ENCODE data around the gene EIF5B.

EIF5B gene

GRCh38 chr2:99388892-99389291, 51.7 kb downstream of the EIF5B start:
- no peak overlapping the region for H3K27ac Mint-ChIP-seq
- H3K36me3 Mint-ChIP-seq (ENCODE audit: low read depth): peaks cover 29% of the 10 kb centered on the region
- H3K4me1 Mint-ChIP-seq (ENCODE audit: low read depth): peaks cover 2% of the 10 kb centered on the region

DNA sequence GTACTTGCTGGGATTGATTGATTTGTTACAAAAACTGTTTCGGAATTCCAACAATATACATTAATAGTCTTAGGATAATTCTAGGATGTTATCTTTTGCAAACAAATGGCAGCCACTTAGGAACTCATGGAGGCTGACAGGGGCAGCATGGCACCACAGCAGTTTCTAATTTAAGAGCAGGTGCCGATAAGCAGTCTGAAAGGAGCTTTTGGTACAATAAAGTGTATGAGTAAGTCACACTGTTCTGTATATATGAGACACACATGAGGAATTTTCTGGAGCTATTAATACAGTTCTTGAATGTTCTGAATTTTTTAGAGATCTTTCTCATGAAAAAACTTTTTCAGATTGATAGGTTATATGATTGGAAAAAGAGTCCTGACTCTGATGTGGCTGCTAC, 52.2 kb downstream of the EIF5B start:
- H3K36me3 Mint-ChIP-seq (ENCODE audit: low read depth): peaks cover 29% of the 10 kb centered on the region
- H3K9me3 Mint-ChIP-seq: no peaks in the 10 kb centered on the region
- peaks cover 2% of the 10 kb centered on the region for H3K4me1 Mint-ChIP-seq (ENCODE audit: low read depth)
- H3K4me3 Mint-ChIP-seq: no peak overlapping the region
- H3K27me3 Mint-ChIP-seq (ENCODE audit: low read depth): no peaks in the 10 kb centered on the region
- H3K27ac Mint-ChIP-seq: no peak overlapping the region

More at GRCh38 chr2:99388892-99389291, 51.7 kb downstream of the EIF5B start:
- Mint-ChIP-seq H3K9me3 (no peaks in the 10 kb centered on the region), H3K27me3 (ENCODE audit: low read depth) (no peaks in the 10 kb centered on the region), H3K4me3 (no peak overlapping the region)

- peaks cover 2% of the 10 kb centered on the region for H3K4me1 Mint-ChIP-seq (ENCODE audit: low read depth)
- H3K9me3 Mint-ChIP-seq: no peaks in the 10 kb centered on the region
- no peak overlapping the region for H3K27ac Mint-ChIP-seq
- H3K36me3 Mint-ChIP-seq (ENCODE audit: low read depth): peaks cover 26% of the 10 kb centered on the region
- no peak overlapping the region for H3K4me3 Mint-ChIP-seq
- no peaks in the 10 kb centered on the region for H3K27me3 Mint-ChIP-seq (ENCODE audit: low read depth)
These were observed 52.8 kb downstream of the EIF5B start for GRCh38 chr2:99389946-99390345.

- no peak overlapping the region for H3K27ac Mint-ChIP-seq
- no peaks in the 10 kb centered on the region for H3K4me1 Mint-ChIP-seq (ENCODE audit: low read depth)
- H3K27me3 Mint-ChIP-seq (ENCODE audit: low read depth): no peaks in the 10 kb centered on the region
- H3K9me3 Mint-ChIP-seq: no peaks in the 10 kb centered on the region
- H3K36me3 Mint-ChIP-seq (ENCODE audit: low read depth): peaks cover 44% of the 10 kb centered on the region
- H3K4me3 Mint-ChIP-seq: no peak overlapping the region
These were observed 58.5 kb downstream of the EIF5B start for GRCh38 chr2:99395589-99396130.

DNA sequence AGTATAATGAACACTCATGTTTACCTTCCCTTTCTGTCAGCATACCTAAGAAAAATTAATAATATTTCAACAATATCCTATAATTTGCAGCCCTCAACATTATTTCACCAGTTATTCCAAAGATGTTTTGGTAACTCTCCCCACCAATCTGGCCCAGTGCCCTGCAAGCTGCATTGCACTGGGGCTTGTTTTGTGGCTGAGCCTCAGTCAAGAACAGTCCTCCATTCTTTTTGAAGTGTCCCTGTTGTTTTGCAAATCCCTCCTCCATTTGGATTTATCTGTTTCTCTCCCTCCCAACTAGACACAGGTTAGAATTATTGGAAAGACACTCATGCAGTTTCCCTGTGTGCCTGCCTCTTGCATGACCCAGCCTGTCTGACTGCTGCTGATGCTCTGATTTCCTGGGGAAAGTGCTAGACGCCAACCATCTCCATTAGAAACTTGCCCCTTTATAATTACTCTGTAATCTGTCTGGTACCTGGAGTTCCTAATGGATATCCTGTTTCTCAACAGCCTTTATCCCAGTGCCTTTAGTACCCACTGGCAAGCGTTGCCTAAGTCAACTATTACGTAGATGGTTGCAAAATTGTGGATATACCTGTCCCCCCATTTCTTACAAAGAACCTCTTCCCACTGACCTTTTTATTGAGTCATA, 60.2 kb downstream of the EIF5B start:
- Mint-ChIP-seq H3K36me3 (ENCODE audit: low read depth) (peaks cover 43% of the 10 kb centered on the region), H3K4me3 (no peak overlapping the region), H3K27me3 (ENCODE audit: low read depth) (no peaks in the 10 kb centered on the region), H3K9me3 (no peaks in the 10 kb centered on the region), H3K27ac (no peak overlapping the region), H3K4me1 (ENCODE audit: low read depth) (no peaks in the 10 kb centered on the region)

- Mint-ChIP-seq H3K36me3 (ENCODE audit: low read depth) (peaks cover 50% of the 10 kb centered on the region), H3K4me1 (ENCODE audit: low read depth) (peaks cover 3% of the 10 kb centered on the region), H3K27ac (no peak overlapping the region), H3K4me3 (no peak overlapping the region), H3K9me3 (no peaks in the 10 kb centered on the region), H3K27me3 (ENCODE audit: low read depth) (no peaks in the 10 kb centered on the region)
These were observed 61.1 kb downstream of the EIF5B start for GRCh38 chr2:99398303-99398702.

- H3K36me3 Mint-ChIP-seq (ENCODE audit: low read depth): peaks cover 50% of the 10 kb centered on the region
- no peak overlapping the region for H3K27ac Mint-ChIP-seq
- peaks cover 5% of the 10 kb centered on the region for H3K4me1 Mint-ChIP-seq (ENCODE audit: low read depth)
- no peaks in the 10 kb centered on the region for H3K27me3 Mint-ChIP-seq (ENCODE audit: low read depth)
- no peak overlapping the region for H3K4me3 Mint-ChIP-seq
- H3K9me3 Mint-ChIP-seq: no peaks in the 10 kb centered on the region
These were observed 61.9 kb downstream of the EIF5B start for GRCh38 chr2:99399063-99399462.

GRCh38 chr2:99399795-99400194, 62.6 kb downstream of the EIF5B start:
- Mint-ChIP-seq H3K36me3 (ENCODE audit: low read depth) (peaks cover 53% of the 10 kb centered on the region), H3K27me3 (ENCODE audit: low read depth) (no peaks in the 10 kb centered on the region), H3K27ac (no peak overlapping the region), H3K4me1 (ENCODE audit: low read depth) (peaks cover 5% of the 10 kb centered on the region), H3K4me3 (no peak overlapping the region), H3K9me3 (no peaks in the 10 kb centered on the region)

GRCh38 chr2:99401841-99402240, 64.7 kb downstream of the EIF5B start:
- Mint-ChIP-seq H3K27me3 (ENCODE audit: low read depth) (no peaks in the 10 kb centered on the region), H3K4me3 (no peak overlapping the region), H3K27ac (no peak overlapping the region), H3K36me3 (ENCODE audit: low read depth) (peaks cover 46% of the 10 kb centered on the region), H3K9me3 (no peaks in the 10 kb centered on the region), H3K4me1 (ENCODE audit: low read depth) (peaks cover 7% of the 10 kb centered on the region)

DNA sequence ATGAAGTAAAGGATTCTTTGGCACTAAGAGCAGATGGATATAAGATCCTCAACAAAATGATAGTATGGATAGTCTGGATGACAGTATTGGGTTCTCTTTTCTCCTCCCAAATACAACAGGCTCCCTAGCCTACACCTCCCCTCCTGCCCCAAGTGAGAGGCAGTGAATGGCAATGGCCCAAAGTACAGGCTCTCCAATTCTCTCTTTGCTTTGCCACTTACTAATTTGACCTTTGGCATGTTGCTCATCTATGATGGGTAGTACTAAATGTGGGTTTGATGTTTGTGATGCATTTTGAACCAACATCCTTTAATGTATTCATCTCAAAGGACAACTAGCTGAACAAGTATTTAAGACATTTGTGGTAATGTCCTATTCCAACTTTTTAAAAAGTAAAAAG, 65.9 kb downstream of the EIF5B start:
- no peak overlapping the region for H3K4me3 Mint-ChIP-seq
- H3K9me3 Mint-ChIP-seq: no peaks in the 10 kb centered on the region
- H3K27me3 Mint-ChIP-seq (ENCODE audit: low read depth): no peaks in the 10 kb centered on the region
- H3K27ac Mint-ChIP-seq: peak overlapping the region; percentile 53
- peaks cover 40% of the 10 kb centered on the region for H3K36me3 Mint-ChIP-seq (ENCODE audit: low read depth)
- peaks cover 9% of the 10 kb centered on the region for H3K4me1 Mint-ChIP-seq (ENCODE audit: low read depth)

- Mint-ChIP-seq H3K4me3 (no peak overlapping the region), H3K27ac (peak overlapping the region; percentile 49), H3K4me1 (ENCODE audit: low read depth) (peaks cover 9% of the 10 kb centered on the region), H3K27me3 (ENCODE audit: low read depth) (no peaks in the 10 kb centered on the region), H3K9me3 (no peaks in the 10 kb centered on the region), H3K36me3 (ENCODE audit: low read depth) (peaks cover 38% of the 10 kb centered on the region)
These were observed 66.3 kb downstream of the EIF5B start for GRCh38 chr2:99403524-99403923.

DNA sequence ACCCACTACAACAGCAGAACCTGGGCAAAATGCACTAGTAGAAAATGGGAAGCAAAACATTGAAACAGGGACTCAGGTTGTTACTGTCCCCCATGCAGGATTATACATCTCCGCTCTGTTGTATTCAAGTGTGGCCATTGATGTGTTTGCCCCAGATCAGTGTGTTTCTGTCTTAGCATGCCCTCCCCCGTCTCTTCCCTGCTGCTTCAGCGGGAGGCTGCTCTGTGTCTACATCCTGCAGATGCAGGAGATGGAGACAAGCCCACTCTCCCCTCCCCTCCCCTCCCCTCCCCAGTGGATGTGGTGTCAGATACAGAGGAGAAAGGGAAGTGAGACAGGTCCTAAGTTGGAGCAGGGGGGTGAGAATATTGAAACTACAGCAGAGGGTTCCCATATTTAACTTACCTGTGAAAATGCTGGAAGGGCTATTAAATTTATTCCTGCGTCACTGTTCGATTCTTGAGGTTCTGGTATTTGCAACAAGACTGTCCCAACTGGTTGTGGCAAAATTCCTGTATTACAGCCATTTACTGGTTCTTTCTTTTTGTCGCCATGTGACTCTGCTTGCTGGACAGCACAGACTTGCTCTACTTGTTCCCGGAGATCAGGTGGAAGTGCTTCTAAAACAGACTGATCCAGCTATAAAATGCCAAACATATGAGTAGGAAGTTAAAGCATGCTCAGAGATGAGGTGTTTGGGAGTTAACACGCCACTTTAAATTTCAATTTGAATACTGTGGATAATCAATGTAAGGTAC, 67.0 kb downstream of the EIF5B start:
- H3K27me3 Mint-ChIP-seq (ENCODE audit: low read depth): no peaks in the 10 kb centered on the region
- no peaks in the 10 kb centered on the region for H3K9me3 Mint-ChIP-seq
- peak overlapping the region; percentile 49 for H3K27ac Mint-ChIP-seq
- H3K4me1 Mint-ChIP-seq (ENCODE audit: low read depth): peaks cover 9% of the 10 kb centered on the region
- peaks cover 32% of the 10 kb centered on the region for H3K36me3 Mint-ChIP-seq (ENCODE audit: low read depth)
- no peak overlapping the region for H3K4me3 Mint-ChIP-seq

GRCh38 chr2:99404797-99405669, 67.8 kb downstream of the EIF5B start:
- H3K36me3 Mint-ChIP-seq (ENCODE audit: low read depth): peaks cover 30% of the 10 kb centered on the region
- H3K4me1 Mint-ChIP-seq (ENCODE audit: low read depth): peaks cover 9% of the 10 kb centered on the region
- no peak overlapping the region for H3K4me3 Mint-ChIP-seq
- no peak overlapping the region for H3K27ac Mint-ChIP-seq
- no peaks in the 10 kb centered on the region for H3K9me3 Mint-ChIP-seq
- no peaks in the 10 kb centered on the region for H3K27me3 Mint-ChIP-seq (ENCODE audit: low read depth)

- no peak overlapping the region for H3K4me3 Mint-ChIP-seq
- no peaks in the 10 kb centered on the region for H3K27me3 Mint-ChIP-seq (ENCODE audit: low read depth)
- peaks cover 9% of the 10 kb centered on the region for H3K4me1 Mint-ChIP-seq (ENCODE audit: low read depth)
- peaks cover 30% of the 10 kb centered on the region for H3K36me3 Mint-ChIP-seq (ENCODE audit: low read depth)
- H3K27ac Mint-ChIP-seq: no peak overlapping the region
- no peaks in the 10 kb centered on the region for H3K9me3 Mint-ChIP-seq
These were observed 68.9 kb downstream of the EIF5B start for GRCh38 chr2:99406137-99406536.

Data from T-helper 1 cell treated with Interleukin-12 subunit alpha and Interleukin-12 subunit beta and Interleukin-4 antibody, amounts not matched to agents 30 μg/mL and 1 μg/mL, for 36 hours (primary cell).